ENCODE measurements around the gene CADPS.

The CADPS gene

DNA sequence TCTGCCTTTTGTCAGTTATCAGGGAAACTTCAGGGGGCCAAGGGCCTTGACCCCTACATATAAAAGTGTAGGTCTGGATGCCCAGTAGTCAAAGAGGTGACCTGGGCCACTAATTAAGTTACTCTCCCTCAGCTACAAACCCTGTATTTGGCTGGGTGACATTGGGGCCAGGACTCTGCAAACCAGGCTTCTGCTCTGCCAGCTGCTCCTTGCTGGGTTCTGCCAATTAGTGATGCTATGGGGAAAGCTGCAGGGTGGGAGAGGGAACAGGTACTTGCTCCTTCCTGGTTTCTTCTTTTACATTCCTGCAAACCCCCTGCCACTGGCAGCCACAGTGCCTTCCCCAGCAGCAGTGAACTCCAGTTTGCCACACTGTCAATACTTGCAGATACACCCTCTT lies 179.2 kb downstream of the CADPS start:
- H3K4me3 ChIP-seq (ENCODE audit: low read depth, low read length): no peak overlapping the region
- TF ChIP-seq, protein P1, sequence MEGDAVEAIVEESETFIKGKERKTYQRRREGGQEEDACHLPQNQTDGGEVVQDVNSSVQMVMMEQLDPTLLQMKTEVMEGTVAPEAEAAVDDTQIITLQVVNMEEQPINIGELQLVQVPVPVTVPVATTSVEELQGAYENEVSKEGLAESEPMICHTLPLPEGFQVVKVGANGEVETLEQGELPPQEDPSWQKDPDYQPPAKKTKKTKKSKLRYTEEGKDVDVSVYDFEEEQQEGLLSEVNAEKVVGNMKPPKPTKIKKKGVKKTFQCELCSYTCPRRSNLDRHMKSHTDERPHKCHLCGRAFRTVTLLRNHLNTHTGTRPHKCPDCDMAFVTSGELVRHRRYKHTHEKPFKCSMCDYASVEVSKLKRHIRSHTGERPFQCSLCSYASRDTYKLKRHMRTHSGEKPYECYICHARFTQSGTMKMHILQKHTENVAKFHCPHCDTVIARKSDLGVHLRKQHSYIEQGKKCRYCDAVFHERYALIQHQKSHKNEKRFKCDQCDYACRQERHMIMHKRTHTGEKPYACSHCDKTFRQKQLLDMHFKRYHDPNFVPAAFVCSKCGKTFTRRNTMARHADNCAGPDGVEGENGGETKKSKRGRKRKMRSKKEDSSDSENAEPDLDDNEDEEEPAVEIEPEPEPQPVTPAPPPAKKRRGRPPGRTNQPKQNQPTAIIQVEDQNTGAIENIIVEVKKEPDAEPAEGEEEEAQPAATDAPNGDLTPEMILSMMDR (IDR thresholded peaks at IDR 0.05; ENCODE audit: low read depth, low read length): no peak

DNA sequence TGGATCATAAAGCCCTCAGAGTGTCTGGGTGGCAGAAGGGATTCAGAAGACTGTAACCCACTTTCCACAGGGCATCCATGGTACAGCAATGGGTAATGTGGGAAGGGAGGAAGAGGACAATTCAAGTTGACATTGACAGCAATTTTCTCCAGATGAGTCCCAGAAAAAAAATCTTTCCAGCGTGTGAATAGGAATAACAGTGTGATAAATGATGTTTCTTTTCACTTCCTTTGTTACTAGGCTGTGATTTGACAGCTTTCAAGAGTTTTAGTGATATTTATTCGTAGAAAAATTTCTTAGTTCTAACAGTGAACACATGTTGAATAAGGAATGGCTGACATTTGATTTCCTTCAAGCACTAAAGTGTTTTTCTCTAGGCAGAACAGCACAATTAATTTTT lies 186.4 kb downstream of the CADPS start:
- H3K4me3 ChIP-seq (ENCODE audit: low read depth, low read length): no peak overlapping the region
- TF ChIP-seq, protein P1 (IDR thresholded peaks at IDR 0.05; ENCODE audit: low read depth, low read length): no peak

DNA sequence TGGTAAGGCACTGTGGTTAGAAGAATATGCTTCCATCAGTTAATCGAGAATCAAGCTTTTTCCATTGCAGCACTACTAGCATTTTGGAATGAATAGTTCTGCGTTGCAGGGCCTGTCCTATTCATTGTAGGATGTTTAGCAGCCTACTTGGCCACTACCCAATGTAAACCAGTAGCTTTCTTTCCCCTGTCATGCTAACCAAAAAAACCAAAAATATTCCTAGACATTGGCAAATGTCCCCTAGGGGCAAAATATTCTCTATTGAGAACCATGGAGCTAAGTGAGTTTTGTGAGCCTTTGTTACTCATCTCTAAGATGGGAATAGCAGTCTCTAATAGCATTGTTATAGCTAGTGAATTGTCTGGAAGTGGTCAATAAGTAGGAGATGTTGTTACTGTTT lies 187.2 kb downstream of the CADPS start:
- no peak overlapping the region for H3K4me3 ChIP-seq (ENCODE audit: low read depth, low read length)
- TF ChIP-seq, protein P1 (IDR thresholded peaks at IDR 0.05; ENCODE audit: low read depth, low read length): no peak

DNA sequence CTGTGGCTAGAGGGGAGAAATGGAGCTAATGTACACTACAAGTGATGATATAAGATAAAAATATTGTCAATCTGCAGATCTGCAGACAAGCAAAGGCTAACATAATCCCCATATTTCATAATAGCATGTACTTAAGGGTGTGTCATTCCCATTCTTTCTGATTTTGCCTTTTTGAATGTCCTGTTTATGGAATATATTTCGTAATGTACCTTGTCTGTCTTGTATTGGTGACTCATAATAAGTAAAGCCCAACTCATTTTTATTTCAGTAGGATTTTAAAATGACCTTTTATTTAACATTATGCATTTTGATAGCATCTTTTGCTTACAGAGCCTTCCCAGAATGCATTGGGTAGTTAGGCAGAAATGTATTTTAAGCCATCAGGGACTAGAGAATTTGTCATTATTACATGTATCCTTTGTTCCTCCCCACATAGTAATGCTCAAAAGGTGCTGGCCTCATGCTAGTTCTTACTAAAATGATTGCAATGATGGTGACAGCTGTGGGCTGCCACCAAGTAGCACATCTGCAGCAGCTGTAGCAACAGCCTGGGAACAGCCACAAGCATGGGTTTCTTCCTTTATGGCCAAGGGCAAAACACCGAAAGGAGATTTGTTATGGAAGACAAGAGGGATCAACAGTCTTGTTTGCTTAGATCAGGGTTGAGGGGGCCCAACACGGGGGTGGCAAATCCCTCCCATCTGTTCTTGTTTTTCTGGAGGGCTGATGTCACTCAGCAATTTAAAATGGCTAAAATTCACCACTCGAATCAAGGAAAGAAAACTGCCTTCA lies 188.5 kb downstream of the CADPS start:
- H3K4me3 ChIP-seq (ENCODE audit: low read depth, low read length): no peak overlapping the region
- TF ChIP-seq, protein P1 (IDR thresholded peaks at IDR 0.05; ENCODE audit: low read depth, low read length): no peak

DNA sequence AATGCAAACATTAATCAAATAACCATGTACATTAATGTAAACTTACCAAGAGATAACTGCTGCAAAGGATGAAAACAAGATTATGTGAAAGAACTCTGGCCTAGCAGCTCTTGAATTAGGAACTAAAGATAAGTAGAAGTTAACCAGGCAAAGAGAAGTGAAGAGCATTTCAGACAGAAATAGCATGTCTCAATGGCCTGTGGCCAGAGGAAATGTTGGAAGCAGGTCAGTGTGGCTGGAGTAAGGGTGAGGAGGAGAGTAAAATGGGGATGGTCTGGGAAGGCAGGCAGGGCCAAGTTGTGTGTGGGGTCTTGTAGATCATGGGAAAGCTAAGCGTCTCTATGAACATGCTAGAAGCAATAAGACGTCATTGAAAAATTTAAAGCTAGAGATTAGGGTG lies 192.4 kb downstream of the CADPS start:
- TF ChIP-seq, protein P1 (IDR thresholded peaks at IDR 0.05; ENCODE audit: low read depth, low read length): no peak
- H3K4me3 ChIP-seq (ENCODE audit: low read depth, low read length): no peak overlapping the region

DNA sequence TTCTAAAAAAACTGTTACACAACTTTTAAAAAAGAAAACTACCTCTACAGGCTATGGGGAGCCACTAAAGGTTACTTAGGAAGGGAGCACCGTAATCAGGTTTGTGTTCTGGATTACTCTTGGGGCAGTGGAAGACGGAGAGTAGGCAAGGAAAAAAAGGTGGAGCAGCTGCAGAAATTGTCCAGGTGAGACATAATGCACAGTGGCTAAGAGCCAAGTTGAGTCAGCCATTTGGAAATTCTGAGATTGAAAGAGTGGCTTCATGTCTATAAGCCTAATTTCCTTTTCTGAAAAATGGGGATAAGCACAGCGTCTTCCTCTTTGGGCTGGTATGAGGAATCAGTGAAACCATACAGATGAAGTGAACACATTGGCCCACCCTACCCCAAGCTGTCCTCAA lies 195.2 kb downstream of the CADPS start:
- TF ChIP-seq, protein P1 (IDR thresholded peaks at IDR 0.05; ENCODE audit: low read depth, low read length): no peak
- H3K4me3 ChIP-seq (ENCODE audit: low read depth, low read length): no peak overlapping the region

DNA sequence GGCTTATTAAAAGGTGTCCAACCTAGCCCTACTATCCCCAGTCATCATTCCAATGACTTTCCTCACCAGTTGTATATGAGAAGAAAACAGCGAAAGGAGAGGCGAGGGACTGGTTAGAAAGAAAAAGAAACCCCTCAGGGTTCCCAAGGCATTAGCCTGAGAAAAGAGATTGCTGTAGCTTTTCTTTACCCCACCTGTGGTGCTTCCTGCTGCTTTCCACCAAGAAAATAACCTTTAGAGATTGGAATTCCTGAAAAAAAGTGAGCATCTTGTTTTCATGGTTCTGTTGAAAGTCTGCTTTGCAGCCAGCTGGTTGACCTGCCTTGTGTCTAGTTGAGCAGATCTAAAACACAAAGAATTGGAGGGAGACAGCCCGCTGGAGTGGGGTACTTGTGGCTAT lies 196.4 kb downstream of the CADPS start:
- TF ChIP-seq, protein P1 (IDR thresholded peaks at IDR 0.05; ENCODE audit: low read depth, low read length): no peak
- H3K4me3 ChIP-seq (ENCODE audit: low read depth, low read length): no peak overlapping the region

Measured in WI38 (cell line).